Measurements from ENCODE around the gene FLG2.
"Not testable (repeated sequence)": the region's sequence is repeated elsewhere in the genome, so short reads cannot be mapped to it uniquely, and the experiment has no call there.

Gene FLG2

GRCh38 chr1:152313319-152313801 lies 46.4 kb downstream of the FLG2 start:
- FAIRE-seq (no peak), DNase-seq (ENCODE audit: low spot score) (no peak)

DNA sequence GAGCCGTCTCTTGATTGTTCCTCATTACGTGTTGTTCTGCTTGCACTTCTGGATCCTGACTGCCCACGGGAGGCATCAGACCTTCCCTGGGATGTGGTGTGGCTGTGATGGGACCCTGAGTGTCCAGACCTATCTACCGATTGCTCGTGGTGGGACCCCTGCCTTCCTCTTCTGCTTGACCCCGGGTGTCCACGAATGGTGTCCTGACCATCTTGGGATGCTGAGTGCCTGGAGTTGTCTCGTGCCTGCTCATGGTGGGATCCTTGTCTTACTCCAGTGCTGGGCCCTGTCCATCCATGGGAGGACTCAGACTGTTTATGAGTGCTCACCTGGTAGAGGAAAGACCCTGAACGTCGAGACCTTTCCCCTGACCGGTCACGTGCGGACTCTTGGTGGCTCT lies 47.6 kb downstream of the FLG2 start:
- not testable (repeated sequence) for DNase-seq (ENCODE audit: low spot score); FAIRE-seq

DNA sequence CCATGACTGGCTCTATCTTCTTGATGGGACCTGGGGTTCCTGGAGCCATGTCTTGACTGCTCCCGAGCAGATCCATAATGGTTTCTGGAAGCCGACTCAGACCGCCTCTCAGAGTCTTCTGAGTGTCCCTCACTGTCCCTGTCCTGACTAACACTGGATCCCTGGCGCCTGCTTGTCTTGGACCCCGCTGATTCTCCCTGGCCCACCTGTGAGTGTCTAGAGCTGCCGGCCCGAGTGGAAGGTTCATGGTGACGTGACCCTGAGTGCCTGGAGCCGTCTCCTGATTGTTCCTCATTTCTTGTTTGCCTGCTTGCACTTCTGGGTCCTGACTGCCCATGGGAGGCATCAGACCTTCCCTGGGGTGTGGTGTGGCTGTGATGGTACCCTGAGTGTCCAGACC lies 49.9 kb downstream of the FLG2 start:
- FAIRE-seq (no peak), DNase-seq (ENCODE audit: low spot score) (no peak)

- FAIRE-seq; DNase-seq (ENCODE audit: low spot score): not testable (repeated sequence)
Measured at GRCh38 chr1:152309320-152309901, 50.4 kb downstream of the FLG2 start.

DNA sequence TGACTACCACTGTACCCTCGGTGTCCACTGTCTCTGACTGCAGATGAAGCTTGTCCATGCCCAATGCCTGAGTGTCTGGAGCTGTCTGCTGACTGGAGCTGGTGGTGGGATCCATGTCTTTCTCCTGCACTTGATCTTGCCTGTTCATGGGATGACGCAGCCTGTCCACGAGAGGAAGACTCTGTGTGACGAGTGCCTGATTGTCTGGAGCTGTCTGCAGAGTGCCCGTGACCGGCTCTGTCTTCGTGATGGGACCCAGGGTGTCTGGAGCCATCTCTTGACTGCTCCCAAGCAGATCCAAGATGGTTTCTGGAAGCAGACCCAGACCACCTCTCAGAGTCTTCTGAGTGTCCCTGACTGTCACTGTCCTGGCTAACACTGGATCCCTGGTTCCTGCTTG lies 51.0 kb downstream of the FLG2 start:
- not testable (repeated sequence) for FAIRE-seq; DNase-seq (ENCODE audit: low spot score)

DNA sequence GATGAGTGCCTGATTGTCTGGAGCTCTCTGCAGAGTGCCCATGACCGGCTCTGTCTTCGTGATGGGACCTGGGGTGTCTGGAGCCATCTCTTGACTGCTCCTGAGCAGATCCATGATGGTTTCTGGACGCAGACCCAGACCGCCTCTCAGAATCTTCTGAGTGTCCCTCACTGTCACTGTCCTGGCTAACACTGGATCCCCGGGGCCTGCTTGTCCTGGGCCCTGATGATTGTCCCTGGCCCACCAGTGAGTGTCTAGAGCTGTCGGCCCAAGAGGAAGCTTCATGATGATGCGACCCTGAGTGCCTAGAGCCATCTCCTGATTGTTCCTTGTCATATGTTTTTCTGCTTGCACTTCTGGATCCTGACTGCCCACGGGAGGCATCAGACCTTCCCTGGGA lies 51.8 kb downstream of the FLG2 start:
- FAIRE-seq = not testable (repeated sequence)

GRCh38 chr1:152306123-152306522 lies 53.7 kb downstream of the FLG2 start:
- not testable (repeated sequence) for FAIRE-seq; DNase-seq (ENCODE audit: low spot score)

More for the DNA sequence above, 51.8 kb downstream of the FLG2 start:
- not testable (repeated sequence) for DNase-seq (ENCODE audit: low spot score)

- FAIRE-seq; DNase-seq (ENCODE audit: low spot score): not testable (repeated sequence)
Measured at GRCh38 chr1:152304773-152305172, 55.0 kb downstream of the FLG2 start.

DNA sequence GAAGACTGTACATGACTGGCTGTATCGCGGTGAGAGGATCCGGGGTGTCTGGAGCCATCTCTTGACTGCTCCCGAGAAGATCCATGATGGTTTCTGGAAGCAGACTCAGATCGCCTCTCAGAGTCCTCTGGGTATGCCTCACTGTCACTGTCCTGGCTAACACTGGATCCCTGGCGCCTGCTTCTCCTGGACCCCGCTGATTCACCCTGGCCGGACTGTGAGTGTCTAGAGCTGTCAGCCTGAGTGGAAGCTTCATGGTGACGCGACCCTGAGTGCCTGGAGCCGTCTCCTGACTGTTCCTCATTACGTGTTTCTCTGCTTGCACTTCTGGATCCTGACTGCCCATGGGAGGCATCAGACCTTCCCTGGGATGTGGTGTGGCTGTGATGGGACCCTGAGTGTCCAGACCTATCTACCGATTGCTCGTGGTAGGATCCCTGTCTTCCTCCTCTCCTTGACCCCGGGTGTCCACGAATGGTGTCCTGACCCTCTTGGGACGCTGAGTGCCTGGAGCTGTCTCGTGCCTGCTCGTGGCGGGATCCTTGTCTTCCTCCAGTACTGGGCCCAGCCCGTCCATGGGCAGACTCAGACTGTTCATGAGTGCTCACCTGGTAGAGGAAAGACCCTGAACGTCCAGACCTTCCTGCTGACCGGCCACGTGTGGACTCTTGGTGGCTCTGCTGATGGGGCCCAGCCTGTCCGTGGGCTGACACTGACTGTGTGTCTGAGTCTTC lies 56.5 kb downstream of the FLG2 start:
- not testable (repeated sequence) for DNase-seq (ENCODE audit: low spot score); FAIRE-seq

Measured in RCC 7860 (cell line).